Astrocyte (in vitro differentiated cells and primary cell): ENCODE results near the gene LYZL4.

ENCODE experiments used
- EZH2 ChIP-seq: IDR thresholded peaks from 2 replicates; pipeline ENCODE4 v1.6.1; 2012; ENCODE audit warnings: mild to moderate bottlenecking, low read length, inconsistent platforms; ENCODE audit not compliant: insufficient read depth
- TF ChIP-seq, protein P1 (sequence below): IDR thresholded peaks from 2 replicates; pipeline ENCODE4 v1.5.1; 2011; ENCODE audit warnings: low read depth, mild to moderate bottlenecking, inconsistent platforms, low read length, moderate library complexity; ENCODE audit not compliant: insufficient read depth

- no peak for TF ChIP-seq EZH2
- TF ChIP-seq, protein P1, sequence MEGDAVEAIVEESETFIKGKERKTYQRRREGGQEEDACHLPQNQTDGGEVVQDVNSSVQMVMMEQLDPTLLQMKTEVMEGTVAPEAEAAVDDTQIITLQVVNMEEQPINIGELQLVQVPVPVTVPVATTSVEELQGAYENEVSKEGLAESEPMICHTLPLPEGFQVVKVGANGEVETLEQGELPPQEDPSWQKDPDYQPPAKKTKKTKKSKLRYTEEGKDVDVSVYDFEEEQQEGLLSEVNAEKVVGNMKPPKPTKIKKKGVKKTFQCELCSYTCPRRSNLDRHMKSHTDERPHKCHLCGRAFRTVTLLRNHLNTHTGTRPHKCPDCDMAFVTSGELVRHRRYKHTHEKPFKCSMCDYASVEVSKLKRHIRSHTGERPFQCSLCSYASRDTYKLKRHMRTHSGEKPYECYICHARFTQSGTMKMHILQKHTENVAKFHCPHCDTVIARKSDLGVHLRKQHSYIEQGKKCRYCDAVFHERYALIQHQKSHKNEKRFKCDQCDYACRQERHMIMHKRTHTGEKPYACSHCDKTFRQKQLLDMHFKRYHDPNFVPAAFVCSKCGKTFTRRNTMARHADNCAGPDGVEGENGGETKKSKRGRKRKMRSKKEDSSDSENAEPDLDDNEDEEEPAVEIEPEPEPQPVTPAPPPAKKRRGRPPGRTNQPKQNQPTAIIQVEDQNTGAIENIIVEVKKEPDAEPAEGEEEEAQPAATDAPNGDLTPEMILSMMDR: no peak
Measured at GRCh38 chr3:42434777-42435380, 24.5 kb upstream of the LYZL4 start.
